Lung (tissue), 12 donors: Measurements from ENCODE around the gene KIF26B. TPM values are rescaled to one million over a fixed set of nuclear protein-coding genes. Genes with fewer than 3 reads are reported as not detected.

Source experiments
- ATAC-seq: fragments of 200-7000 bp; cut with Tn5 transposase; one replicate; pipeline ENCODE4 v1.9.1; 2020; ENCODE audit warnings: moderate number of reproducible peaks; ENCODE audit not compliant: insufficient read depth, low FRiP score
- DNase-seq, 3 donors: peaks; one replicate each; pipeline ENCODE4 v3.0.0-alpha.2; 2013 to 2017
- H3K27ac ChIP-seq, 2 donors: one replicate each; pipeline ENCODE4 v1.5.1; 2013; ENCODE audit warnings: mild to moderate bottlenecking in 2 of 2, moderate library complexity in 2 of 2, control low read depth in 1 of 2, inconsistent platforms in 1 of 2, low read depth in 1 of 2, low read length in 1 of 2
- H3K27me3 ChIP-seq, 3 donors: one replicate each; pipeline ENCODE4 v1.5.1; 2013; ENCODE audit warnings: low read length in 2 of 3; ENCODE audit not compliant: control insufficient read depth in 3 of 3, insufficient read depth in 3 of 3
- H3K36me3 ChIP-seq, 4 donors: one replicate each; pipeline ENCODE4 v1.5.1; 2013; ENCODE audit warnings: low read length in 4 of 4, mild to moderate bottlenecking in 1 of 4, moderate library complexity in 1 of 4; ENCODE audit not compliant: control insufficient read depth in 4 of 4, insufficient read depth in 4 of 4
- H3K4me1 ChIP-seq, 5 donors: one replicate each; pipeline ENCODE4 v1.5.1; 2013; ENCODE audit warnings: low read length in 5 of 5, mild to moderate bottlenecking in 2 of 5, moderate library complexity in 1 of 5; ENCODE audit not compliant: control insufficient read depth in 5 of 5, insufficient read depth in 5 of 5
- H3K4me3 ChIP-seq: one replicate; pipeline ENCODE4 v1.5.1; 2013; ENCODE audit warnings: mild to moderate bottlenecking, control low read depth, moderate library complexity
- H3K9ac ChIP-seq, 2 donors: one replicate each; pipeline ENCODE4 v1.5.1; 2013; ENCODE audit warnings: low read length in 2 of 2, control low read depth in 1 of 2; ENCODE audit not compliant: insufficient read depth in 1 of 2
- H3K9me3 ChIP-seq, 4 donors: one replicate each; pipeline ENCODE4 v1.5.1; 2013; ENCODE audit warnings: low read length in 3 of 4, mild to moderate bottlenecking in 1 of 4, moderate library complexity in 1 of 4; ENCODE audit not compliant: control insufficient read depth in 4 of 4, insufficient read depth in 3 of 4
- WGBS, 2 donors: extraction: QIAGEN DNeasy Blood & Tissue Kit; methylation state at CpG; one replicate each; pipeline ENCODE4 v1.1.7; 2013; 5-methylcytosine and 5-hydroxymethylcytosine counted together
- polyA plus RNA-seq, 2 donors: library from polyadenylated mRNA; stranded (reverse); fragments of 200-250 nt; gene quantifications; one replicate each; pipeline ENCODE4 v1.2.1, GENCODE V29; 2013
- total RNA-seq, 2 donors: library from RNA; depleted of rRNA in 1 of 2; stranded (reverse); fragments of >200 nt in 1 of 2; gene quantifications; one replicate each; pipeline ENCODE4 v1.2.1, GENCODE V29; 2014 to 2021
- TF ChIP-seq, protein P1 (sequence below): IDR thresholded peaks from 2 replicates; pipeline ENCODE4 v1.5.1; 2012; ENCODE audit warnings: mild to moderate bottlenecking; ENCODE audit errors: control extremely low read depth, extremely low read depth
- donor health status: control.
- donor health status: control.
- donor health status: Bipolar disorder and iron deficiency.
- donor health status: healthy.
- donor health status: DM: yes; HTN: yes; CAD: no.

KIF26B gene
- total and polyA plus RNA-seq, 4 donors, result 0.61 to 6.7 (median 2.2) TPM

DNA sequence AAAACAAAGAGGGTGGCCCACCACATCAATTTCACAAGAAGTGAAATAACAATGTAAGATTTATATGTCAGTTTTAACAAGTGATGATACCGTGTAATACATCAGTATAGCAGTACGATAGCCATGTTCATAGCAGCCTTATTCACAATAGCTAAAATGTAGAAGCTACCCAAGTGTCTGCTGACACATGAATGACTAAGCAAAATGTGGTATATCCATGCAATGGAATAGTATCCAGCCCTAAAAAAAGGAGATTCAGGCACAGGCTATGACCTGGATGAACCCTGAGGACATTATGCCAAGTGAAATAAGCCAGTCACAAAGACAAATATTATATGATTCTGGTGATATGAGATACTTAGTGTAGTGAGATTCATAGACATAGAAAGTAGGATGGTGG is 18.0 kb downstream of the KIF26B start:
- TF ChIP-seq, protein P1, sequence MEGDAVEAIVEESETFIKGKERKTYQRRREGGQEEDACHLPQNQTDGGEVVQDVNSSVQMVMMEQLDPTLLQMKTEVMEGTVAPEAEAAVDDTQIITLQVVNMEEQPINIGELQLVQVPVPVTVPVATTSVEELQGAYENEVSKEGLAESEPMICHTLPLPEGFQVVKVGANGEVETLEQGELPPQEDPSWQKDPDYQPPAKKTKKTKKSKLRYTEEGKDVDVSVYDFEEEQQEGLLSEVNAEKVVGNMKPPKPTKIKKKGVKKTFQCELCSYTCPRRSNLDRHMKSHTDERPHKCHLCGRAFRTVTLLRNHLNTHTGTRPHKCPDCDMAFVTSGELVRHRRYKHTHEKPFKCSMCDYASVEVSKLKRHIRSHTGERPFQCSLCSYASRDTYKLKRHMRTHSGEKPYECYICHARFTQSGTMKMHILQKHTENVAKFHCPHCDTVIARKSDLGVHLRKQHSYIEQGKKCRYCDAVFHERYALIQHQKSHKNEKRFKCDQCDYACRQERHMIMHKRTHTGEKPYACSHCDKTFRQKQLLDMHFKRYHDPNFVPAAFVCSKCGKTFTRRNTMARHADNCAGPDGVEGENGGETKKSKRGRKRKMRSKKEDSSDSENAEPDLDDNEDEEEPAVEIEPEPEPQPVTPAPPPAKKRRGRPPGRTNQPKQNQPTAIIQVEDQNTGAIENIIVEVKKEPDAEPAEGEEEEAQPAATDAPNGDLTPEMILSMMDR, result no peak
- Histone ChIP-seq H3K9me3 (no peaks in the 10 kb centered on the region), H3K9ac (no peak overlapping the region), H3K27me3 (peaks cover 0 to 6% (median 0%) of the 10 kb centered on the region in 3 donors), H3K4me1 (peaks cover 0 to 7% (median 0%) of the 10 kb centered on the region in 5 donors), H3K4me3 (no peak overlapping the region), H3K27ac (no peak overlapping the region), H3K36me3 (no peaks in the 10 kb centered on the region)
- 98% methylated on average over 2 of the region's 2 CpGs for WGBS, 2 donors
- ATAC-seq (no peak), DNase-seq (no peak)

DNA sequence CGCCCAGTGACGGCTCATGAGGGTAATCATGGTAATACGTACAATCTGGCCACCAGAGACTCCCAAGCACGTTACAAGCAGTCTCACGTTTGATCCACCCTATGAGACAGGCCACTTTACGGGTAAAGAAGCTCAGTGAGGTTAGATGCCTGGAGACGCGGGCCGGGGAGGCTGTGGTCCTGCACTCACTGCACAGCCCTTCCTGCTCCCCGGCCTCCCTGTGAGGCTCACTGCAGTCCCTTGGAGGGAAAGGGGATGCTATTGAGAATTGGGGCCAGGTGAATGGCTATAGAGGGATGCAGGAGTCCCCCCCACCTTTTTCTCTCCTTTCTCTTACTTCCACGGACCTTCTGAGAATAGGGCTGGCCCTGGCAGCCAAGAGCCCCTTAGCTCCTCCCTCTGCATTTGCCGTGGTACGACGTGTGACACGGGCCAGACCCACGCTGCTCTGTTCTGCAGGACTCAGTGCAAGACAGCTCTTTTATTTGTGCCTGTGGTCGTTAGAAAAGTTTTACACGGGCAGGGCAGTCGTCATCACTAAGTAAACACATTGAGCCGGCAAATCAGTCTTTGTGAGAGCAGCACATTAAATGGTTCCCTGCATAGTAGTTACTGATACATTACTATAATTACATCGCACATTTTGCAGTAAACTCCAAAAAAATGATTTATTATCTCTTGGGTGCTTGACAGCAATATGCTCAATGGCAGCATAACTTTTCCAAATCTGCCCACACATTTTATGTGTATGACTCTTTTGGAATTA is 18.8 kb downstream of the KIF26B start:
- no peak overlapping the region for H3K4me3 ChIP-seq
- H3K36me3 ChIP-seq, result no peaks in the 10 kb centered on the region
- peaks cover 0 to 7% (median 0%) of the 10 kb centered on the region in 5 donors for H3K4me1 ChIP-seq
- peak; percentile 38 to 57 (median 52) for DNase-seq
- no peaks in the 10 kb centered on the region for H3K9me3 ChIP-seq
- no peak overlapping the region for H3K27ac ChIP-seq
- WGBS, 2 donors, result 65 to 78% methylated on average over 21 of the region's 21 CpGs
- TF ChIP-seq, protein P1, result no peak
- no peak overlapping the region for H3K9ac ChIP-seq
- ATAC-seq, result no peak
- H3K27me3 ChIP-seq, result peaks cover 0 to 6% (median 0%) of the 10 kb centered on the region in 3 donors

DNA sequence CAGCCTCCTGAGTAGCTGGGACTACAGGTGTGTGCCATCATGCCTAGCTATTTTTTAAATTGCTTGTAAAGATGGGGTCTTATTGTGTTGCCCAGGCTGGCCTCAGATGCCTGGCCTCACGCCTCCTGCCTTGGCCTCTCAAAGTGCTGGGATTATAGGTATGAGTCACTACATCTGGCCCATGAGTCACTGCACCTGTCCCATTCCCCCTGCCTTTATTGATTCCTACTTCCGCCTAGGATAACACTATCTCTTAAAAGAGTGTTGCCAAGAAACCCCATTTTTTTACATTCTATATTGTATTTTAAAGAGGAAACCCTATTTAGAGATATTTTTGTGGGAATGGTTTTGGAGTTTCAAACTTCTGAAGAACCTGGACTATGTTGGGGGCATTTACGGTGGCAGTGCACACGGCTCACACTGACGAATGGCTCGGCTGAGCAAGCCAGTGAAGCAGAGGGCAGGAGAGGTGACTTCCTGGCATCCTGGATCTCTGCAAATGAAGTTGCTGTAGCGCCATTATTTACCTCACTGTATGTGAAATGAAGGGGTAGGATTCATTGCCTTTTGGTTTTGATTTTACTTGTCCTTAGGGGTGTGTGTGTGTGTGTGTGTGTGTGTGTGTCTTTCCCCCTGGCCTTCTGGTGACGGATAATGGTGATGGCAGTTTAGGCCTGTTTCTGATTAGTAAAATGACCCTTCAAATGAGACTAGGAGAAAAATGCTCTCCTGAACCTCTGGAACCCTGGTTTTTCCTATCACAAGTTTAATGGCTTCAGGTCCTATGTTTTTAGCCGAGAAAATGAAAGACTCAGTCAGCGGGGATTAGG is 22.5 kb downstream of the KIF26B start:
- no peak overlapping the region for H3K27ac ChIP-seq
- no peaks in the 10 kb centered on the region for H3K27me3 ChIP-seq
- 87 to 88% methylated on average over 10 of the region's 10 CpGs for WGBS, 2 donors
- no peak for DNase-seq
- H3K4me1 ChIP-seq, result peaks cover 0 to 10% (median 4%) of the 10 kb centered on the region in 5 donors
- no peak for ATAC-seq
- TF ChIP-seq, protein P1, result no peak
- H3K4me3 ChIP-seq, result no peak overlapping the region
- H3K9me3 ChIP-seq, result no peaks in the 10 kb centered on the region
- no peak overlapping the region for H3K9ac ChIP-seq
- H3K36me3 ChIP-seq, result no peaks in the 10 kb centered on the region
